ENCODE data around the gene MYO5A.

GRCh38 chr15:52448011-52448890, 80.4 kb downstream of the MYO5A start:
- TF ChIP-seq CTCF (IDR thresholded peaks at IDR 0.05 in 4 of 5, conservative IDR thresholded peaks at IDR 0.05 in 1 of 5) (no peak), POLR2A (IDR thresholded peaks at IDR 0.05) (no peak)

All from gastrocnemius medialis (tissue), 4 donors.